HG02588 (cell line): ENCODE data around the gene PTPRM.

ENCODE experiments used
- ATAC-seq: cut with Tn5 transposase; IDR thresholded peaks from one replicate; pipeline ENCODE4 v1.9.1; 2021; ENCODE audit warnings: mild to moderate bottlenecking, moderate library complexity; ENCODE audit not compliant: unreplicated experiment

Gene PTPRM

GRCh38 chr18:7749510-7749981, 182.4 kb downstream of the PTPRM start:
- no peak for ATAC-seq

- ATAC-seq: no peak
These were observed 183.1 kb downstream of the PTPRM start for GRCh38 chr18:7750095-7750663.

- ATAC-seq: no peak
These were observed 183.8 kb downstream of the PTPRM start for GRCh38 chr18:7750966-7751365.

GRCh38 chr18:7754258-7754657, 187.1 kb downstream of the PTPRM start:
- no peak for ATAC-seq

GRCh38 chr18:7754725-7755181, 187.6 kb downstream of the PTPRM start:
- no peak for ATAC-seq

GRCh38 chr18:7755753-7756475, 188.8 kb downstream of the PTPRM start:
- ATAC-seq: no peak

- ATAC-seq: no peak
These were observed 190.1 kb downstream of the PTPRM start for GRCh38 chr18:7757175-7757574.

GRCh38 chr18:7758764-7759163, 191.6 kb downstream of the PTPRM start:
- no peak for ATAC-seq

GRCh38 chr18:7760967-7761948, 194.1 kb downstream of the PTPRM start:
- ATAC-seq: no peak

- no peak for ATAC-seq
These were observed 197.3 kb downstream of the PTPRM start for GRCh38 chr18:7764405-7764804.

- ATAC-seq: no peak
These were observed 199.2 kb downstream of the PTPRM start for GRCh38 chr18:7766346-7766745.

GRCh38 chr18:7766817-7767216, 199.7 kb downstream of the PTPRM start:
- ATAC-seq: no peak

- no peak for ATAC-seq
These were observed 203.8 kb downstream of the PTPRM start for GRCh38 chr18:7770908-7771307.

- ATAC-seq: no peak
These were observed 205.4 kb downstream of the PTPRM start for GRCh38 chr18:7772510-7772888.

- no peak for ATAC-seq
These were observed 205.8 kb downstream of the PTPRM start for GRCh38 chr18:7772951-7773350.

- ATAC-seq: no peak
These were observed 208.0 kb downstream of the PTPRM start for GRCh38 chr18:7775128-7775527.

- ATAC-seq: no peak
These were observed 208.7 kb downstream of the PTPRM start for GRCh38 chr18:7775843-7776242.

- no peak for ATAC-seq
These were observed 211.1 kb downstream of the PTPRM start for GRCh38 chr18:7778181-7778580.

GRCh38 chr18:7779211-7779610, 212.1 kb downstream of the PTPRM start:
- no peak for ATAC-seq

GRCh38 chr18:7784171-7784570, 217.1 kb downstream of the PTPRM start:
- ATAC-seq: no peak

GRCh38 chr18:7786569-7786968, 219.5 kb downstream of the PTPRM start:
- no peak for ATAC-seq
